HG03342 (cell line): Measurements from ENCODE around the gene CD9.
"Not testable (repeated sequence)": the region's sequence is repeated elsewhere in the genome, so short reads cannot be mapped to it uniquely, and the experiment has no call there.

Source experiments
- ATAC-seq: cut with Tn5 transposase; IDR thresholded peaks from one replicate; pipeline ENCODE4 v1.9.1; 2021; ENCODE audit warnings: mild to moderate bottlenecking, moderate library complexity; ENCODE audit not compliant: unreplicated experiment

The CD9 gene

GRCh38 chr12:6200256-6201212, at the start of gene CD9:
CD9 (plus strand) TSS chr12:6200400; CDS start chr12:6200500, 100 bp downstream.
- no peak for ATAC-seq

- ATAC-seq: no peak
These were observed 45.3 kb upstream of the CD9 start for GRCh38 chr12:6154730-6155459.

- ATAC-seq: no peak
These were observed 42.7 kb upstream of the CD9 start for GRCh38 chr12:6157482-6157881.

GRCh38 chr12:6158255-6158654, 41.9 kb upstream of the CD9 start:
- ATAC-seq: no peak

- ATAC-seq: no peak
These were observed 41.5 kb upstream of the CD9 start for GRCh38 chr12:6158749-6159148.

- not testable (repeated sequence) for ATAC-seq
These were observed 40.8 kb upstream of the CD9 start for GRCh38 chr12:6159166-6160011.

GRCh38 chr12:6160049-6160649, 40.1 kb upstream of the CD9 start:
- not testable (repeated sequence) for ATAC-seq

- ATAC-seq: no peak
These were observed 38.9 kb upstream of the CD9 start for GRCh38 chr12:6161124-6161882.

- no peak for ATAC-seq
These were observed 36.7 kb upstream of the CD9 start for GRCh38 chr12:6163416-6164060.

- no peak for ATAC-seq
These were observed 34.8 kb upstream of the CD9 start for GRCh38 chr12:6165395-6165794.

GRCh38 chr12:6166808-6167207, 33.4 kb upstream of the CD9 start:
- ATAC-seq: no peak

- peak; percentile 86 for ATAC-seq
These were observed 32.6 kb upstream of the CD9 start for GRCh38 chr12:6167327-6168280.

GRCh38 chr12:6171409-6172015, 28.7 kb upstream of the CD9 start:
- ATAC-seq: no peak

GRCh38 chr12:6172086-6172485, 28.1 kb upstream of the CD9 start:
- ATAC-seq: no peak

GRCh38 chr12:6172862-6173261, 27.3 kb upstream of the CD9 start:
- no peak for ATAC-seq

GRCh38 chr12:6177642-6178358, 22.4 kb upstream of the CD9 start:
- no peak for ATAC-seq
